A549 (cell line): ENCODE data around the gene PLEKHG3. TPM values are rescaled to one million over a fixed set of nuclear protein-coding genes. Genes with fewer than 3 reads are reported as not detected.

Experiments
- ATAC-seq, 2 experiments: fragments of 200-7000 bp in 1 of 2; fragments of >200 bp in 1 of 2; cut with Nextera tagmentation in 1 of 2; cut with Tn5 transposase in 1 of 2; 3 replicates each; pipeline versions ENCODE4 v1.8.0 to v1.9.1; 2018 to 2020; ENCODE audit warnings: mild to moderate bottlenecking in 1 of 2, moderate library complexity in 1 of 2
- CTCF ChIA-PET: fragments of 300-600 bp; sonication (Branson Sonifier 250); formaldehyde crosslinking; extraction: SDS; loops from one replicate; lab custom pipeline; 2021; ENCODE audit warnings: antibody characterized with exemption, inconsistent platforms; lab: Yijun Ruan, JAX
- POLR2A ChIA-PET: fragments of 350-600 bp; formaldehyde crosslinking; extraction: SDS; loops from one replicate; lab custom pipeline; 2021; ENCODE audit warnings: antibody characterized with exemption, inconsistent platforms; lab: Yijun Ruan, JAX
- DNase-seq, 2 experiments: peaks; one replicate each; pipeline versions ENCODE4 v3.0.0 to v3.0.0-alpha.2; 2011 to 2016; ENCODE audit warnings: low read depth in 1 of 2, low spot score in 1 of 2
- FAIRE-seq: peaks from 2 replicates; lab custom pipeline; 2011; peaks lifted over from hg19 to GRCh38; lab: Jason Lieb, UNC
- H3K27ac ChIP-seq, 2 experiments: fragments of >200 bp; sonication (Bioruptor Twin); formaldehyde crosslinking; 3 replicates each; pipeline ENCODE4 v1.5.1; 2016 to 2017
- H3K4me1 ChIP-seq: fragments of >200 bp; sonication (Bioruptor Twin); formaldehyde crosslinking; 3 replicates; pipeline ENCODE4 v1.6.1; 2016
- H3K4me2 ChIP-seq: fragments of >200 bp; sonication (Bioruptor Twin); formaldehyde crosslinking; 3 replicates; pipeline ENCODE4 v1.6.1; 2016
- H3K4me3 ChIP-seq: fragments of >200 bp; sonication (Bioruptor Twin); formaldehyde crosslinking; 3 replicates; pipeline ENCODE4 v1.5.1; 2016
- H3K9me3 ChIP-seq: fragments of >200 bp; sonication (Bioruptor Twin); formaldehyde crosslinking; 3 replicates; pipeline ENCODE4 v1.6.1; 2016
- EHMT2 ChIP-seq: fragments of 200-600 bp; sonication (generic); IDR thresholded peaks from 2 replicates; pipeline ENCODE4 v1.6.1; 2016; ENCODE audit warnings: antibody characterized with exemption, low read depth, mild to moderate bottlenecking, moderate library complexity
- ESRRA ChIP-seq: fragments of 150-350 bp; IDR thresholded peaks from 2 replicates; pipeline ENCODE4 v1.6.1; 2014; ENCODE audit warnings: mild to moderate bottlenecking, low read length, borderline replicate concordance
- FOSL2 ChIP-seq, 2 experiments: fragments of 450-650 bp in 1 of 2; fragments of >200 bp in 1 of 2; sonication (Bioruptor Twin) in 1 of 2; formaldehyde crosslinking; IDR thresholded peaks; 2 replicates each; pipeline versions ENCODE4 v1.5.0 to v1.6.1; 2016 to 2020; ENCODE audit warnings: mild to moderate bottlenecking in 1 of 2, moderate library complexity in 1 of 2
- GATA3 ChIP-seq: IDR thresholded peaks from 2 replicates; pipeline ENCODE4 v1.6.1; 2012; ENCODE audit warnings: borderline replicate concordance
- HEYL ChIP-seq: fragments of 250-450 bp; sonication (Bioruptor Pico); IDR thresholded peaks from 2 replicates; pipeline ENCODE4 v1.8.0; 2021; ENCODE audit warnings: mild to moderate bottlenecking, moderate library complexity
- HOXA7 ChIP-seq: fragments of 250-450 bp; sonication (Bioruptor Pico); IDR thresholded peaks from 2 replicates; pipeline ENCODE4 v1.5.0; 2020; ENCODE audit warnings: mild to moderate bottlenecking, moderate library complexity
- HOXB13 ChIP-seq: fragments of 250-450 bp; sonication (Bioruptor Pico); IDR thresholded peaks from 2 replicates; pipeline ENCODE4 v1.5.0; 2020; ENCODE audit warnings: low read depth, mild to moderate bottlenecking, moderate library complexity
- JUNB ChIP-seq: fragments of >200 bp; sonication (Bioruptor Twin); formaldehyde crosslinking; IDR thresholded peaks from 2 replicates; pipeline ENCODE4 v1.6.1; 2016
- NPAS2 ChIP-seq: fragments of 250-450 bp; sonication (Bioruptor Pico); IDR thresholded peaks from 2 replicates; pipeline ENCODE4 v1.8.0; 2022; ENCODE audit warnings: mild to moderate bottlenecking, moderate library complexity, borderline replicate concordance
- PHF8 ChIP-seq: fragments of 200-600 bp; sonication (generic); IDR thresholded peaks from 2 replicates; pipeline ENCODE4 v1.6.1; 2016; ENCODE audit warnings: low read depth, mild to moderate bottlenecking, antibody characterized with exemption, moderate library complexity, borderline replicate concordance
- POLR2A ChIP-seq: IDR thresholded peaks from 2 replicates; pipeline ENCODE4 v1.6.1; 2012; ENCODE audit warnings: mild to moderate bottlenecking, low read length
- RARB ChIP-seq: fragments of 250-450 bp; sonication (Bioruptor Pico); IDR thresholded peaks from 2 replicates; pipeline ENCODE4 v1.8.0; 2021; ENCODE audit warnings: mild to moderate bottlenecking, moderate library complexity
- SMC3 ChIP-seq: fragments of >200 bp; sonication (Bioruptor Twin); formaldehyde crosslinking; IDR thresholded peaks from 3 replicates; pipeline ENCODE4 v1.6.1; 2018; ENCODE audit warnings: inconsistent platforms
- ZC3H11A ChIP-seq: fragments of 450-650 bp; IDR thresholded peaks from 2 replicates; pipeline ENCODE4 v1.6.1; 2014; ENCODE audit warnings: antibody characterized with exemption, mild to moderate bottlenecking
- ZFP36 ChIP-seq: fragments of 450-650 bp; IDR thresholded peaks from 2 replicates; pipeline ENCODE4 v1.6.1; 2014; ENCODE audit warnings: borderline replicate concordance; ENCODE audit not compliant: partially characterized antibody
- ZSCAN20 ChIP-seq: fragments of 250-450 bp; sonication (Bioruptor Pico); IDR thresholded peaks from 2 replicates; pipeline ENCODE4 v1.8.0; 2022; ENCODE audit warnings: mild to moderate bottlenecking, moderate library complexity
- WGBS: methylation state at CpG from one replicate; pipeline ENCODE4 v1.1.6; 2017; ENCODE audit errors: missing lambda C conversion rate; 5-methylcytosine and 5-hydroxymethylcytosine counted together
- polyA plus RNA-seq, 4 experiments: library from polyadenylated mRNA; depleted of rRNA in 3 of 4; stranded (reverse); fragments of >200 nt; fragmentation: RNase III in 1 of 4; extraction: RNeasy Plus Mini Kit Qiagen cat#74134 plus additional on column Dnase treatment in 1 of 4; gene quantifications; 2 replicates in 3 of 4; 3 replicates in 1 of 4; pipeline ENCODE4 v1.2.3, GENCODE V29; 2011 to 2017
- TF ChIP-seq, protein P1 (sequence below): fragments of 150-350 bp; IDR thresholded peaks from 2 replicates; pipeline ENCODE4 v1.6.1; 2014; ENCODE audit warnings: low read depth, mild to moderate bottlenecking, low read length

The PLEKHG3 gene
- polyA plus RNA-seq, 2 of the 4 experiments (the other 2 are of a cell fraction): 21.9 to 30.5 TPM

DNA sequence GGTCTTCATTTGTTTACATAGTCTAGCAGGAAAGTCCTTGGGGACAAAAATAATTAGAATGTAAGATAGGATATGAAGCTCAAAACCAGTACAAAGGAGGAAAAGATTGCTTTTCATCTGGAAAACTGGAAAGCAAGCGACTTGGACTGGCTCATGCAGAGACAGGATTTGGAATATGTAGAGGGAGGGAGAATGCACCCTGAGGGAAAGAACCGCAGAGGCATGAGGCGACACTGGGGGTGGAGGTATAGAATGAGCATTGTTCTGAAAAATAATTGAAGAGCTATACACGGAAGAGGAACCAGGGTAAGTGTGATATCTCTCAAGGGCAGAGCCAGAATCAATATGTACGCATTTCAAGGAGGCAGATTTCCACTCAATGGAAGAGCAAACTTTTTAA, 85.5 kb downstream of the PLEKHG3 start:
- Histone ChIP-seq H3K4me1 (peaks cover 27% of the 10 kb centered on the region), H3K27ac (0 out of 6 replicates have a peak overlapping the region, but pooled peaks of 1 of the 2 experiments have one; percentile 7), H3K4me2 (no peak overlapping the region; the same call in 2 of the 3 replicates), H3K9me3 (no peaks in the 10 kb centered on the region), H3K4me3 (no peak overlapping the region)
- DNase-seq (no peak), FAIRE-seq (no peak), ATAC-seq (no peak)
- ChIA-PET CTCF (interaction anchor here (0.9 to 14.3 kb wide), 7 partner anchors 12 to 153 kb away, joined by 3 to 139 read pairs (median 5); no protein-coding TSS in a partner anchor), POLR2A (interaction anchor here (0.6 to 1.3 kb wide), 2 partner anchors 10 to 249 kb away, joined by 3 to 4 read pairs; partner anchors contain the start of gene HSPA2)
- 85% methylated on average over 5 of the region's 5 CpGs for WGBS
- TF ChIP-seq, protein P1, sequence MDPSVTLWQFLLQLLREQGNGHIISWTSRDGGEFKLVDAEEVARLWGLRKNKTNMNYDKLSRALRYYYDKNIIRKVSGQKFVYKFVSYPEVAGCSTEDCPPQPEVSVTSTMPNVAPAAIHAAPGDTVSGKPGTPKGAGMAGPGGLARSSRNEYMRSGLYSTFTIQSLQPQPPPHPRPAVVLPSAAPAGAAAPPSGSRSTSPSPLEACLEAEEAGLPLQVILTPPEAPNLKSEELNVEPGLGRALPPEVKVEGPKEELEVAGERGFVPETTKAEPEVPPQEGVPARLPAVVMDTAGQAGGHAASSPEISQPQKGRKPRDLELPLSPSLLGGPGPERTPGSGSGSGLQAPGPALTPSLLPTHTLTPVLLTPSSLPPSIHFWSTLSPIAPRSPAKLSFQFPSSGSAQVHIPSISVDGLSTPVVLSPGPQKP: no peak
- TF ChIP-seq HEYL (CRISPR knock-in tag): no peak
- no peak for TF ChIP-seq ZFP36

- no peak for ATAC-seq
- 92% methylated on average over 6 of the region's 6 CpGs for WGBS
- CTCF ChIA-PET: interaction anchor here (0.9 to 14.3 kb wide), 4 partner anchors 9 to 102 kb away, joined by 4 to 139 read pairs (median 13); no protein-coding TSS in a partner anchor
- FAIRE-seq: no peak
- H3K4me3 ChIP-seq: no peak overlapping the region
- TF ChIP-seq ZSCAN20 (CRISPR knock-in tag): no peak
- TF ChIP-seq NPAS2 (CRISPR knock-in tag): no peak
- no peak for TF ChIP-seq POLR2A
- TF ChIP-seq GATA3: no peak
- TF ChIP-seq, protein P1: no peak
- H3K4me2 ChIP-seq: no peak overlapping the region
- peaks cover 27% of the 10 kb centered on the region for H3K4me1 ChIP-seq
- H3K9me3 ChIP-seq: no peaks in the 10 kb centered on the region
- DNase-seq: no peak
- POLR2A ChIA-PET: no interaction called here
- H3K27ac ChIP-seq: no peak overlapping the region; a peak in 1 of 6 replicates
These were observed 86.3 kb downstream of the PLEKHG3 start for GRCh38 chr14:64790478-64790877.

DNA sequence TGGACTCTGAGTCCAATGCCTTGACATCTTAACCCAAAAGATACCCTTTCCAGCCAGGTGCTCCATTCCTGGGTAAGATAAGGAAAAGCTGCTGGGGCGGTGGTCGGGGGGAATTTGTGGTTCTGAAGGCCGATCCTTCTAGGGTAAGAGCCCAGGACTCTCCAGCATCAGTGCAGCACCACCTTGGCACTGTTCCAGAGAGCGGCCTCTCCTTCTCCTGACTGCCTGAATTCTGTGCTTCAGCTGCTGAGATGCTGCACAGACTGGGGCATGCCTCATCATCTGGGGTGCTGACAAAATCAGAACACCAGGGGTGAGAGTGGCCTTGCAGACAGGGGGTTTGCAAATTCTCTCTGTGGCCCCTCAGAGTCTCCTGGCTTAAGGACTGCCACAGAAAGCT, 88.0 kb downstream of the PLEKHG3 start:
- ChIA-PET POLR2A (no interaction called here), CTCF (interaction anchor here (1.3 to 14.3 kb wide), 7 partner anchors 9 to 119 kb away, joined by 3 to 139 read pairs (median 4); no protein-coding TSS in a partner anchor)
- 89% methylated on average over 4 of the region's 4 CpGs for WGBS
- TF ChIP-seq FOSL2 (IDR thresholded peaks at IDR 0.05) (no peak), FOSL2 (CRISPR knock-in tag; IDR thresholded peaks at IDR 0.05) (no peak), SMC3 (no peak), JUNB (no peak), ZC3H11A (no peak), ESRRA (no peak), RARB (CRISPR knock-in tag) (no peak), PHF8 (no peak), EHMT2 (no peak), HOXB13 (CRISPR knock-in tag) (no peak), HOXA7 (no peak)
- no peak overlapping the region for H3K4me3 ChIP-seq
- H3K27ac ChIP-seq: no peak overlapping the region
- FAIRE-seq (no peak), ATAC-seq (no peak), DNase-seq (no peak)
- H3K4me2 ChIP-seq: no peak overlapping the region
- H3K9me3 ChIP-seq: no peaks in the 10 kb centered on the region
- peaks cover 27% of the 10 kb centered on the region for H3K4me1 ChIP-seq
